GM23338 (cell line): ENCODE measurements around the gene DPP9. TPM values are rescaled to one million over a fixed set of nuclear protein-coding genes. Genes with fewer than 3 reads are reported as not detected.

Experiments
- ATAC-seq: fragments of 200-7000 bp; cut with Tn5 transposase; 3 replicates; pipeline ENCODE4 v1.9.1; 2020
- DNase-seq: peaks from one replicate; pipeline ENCODE4 v3.0.0-alpha.2; 2015; ENCODE audit warnings: low spot score
- H2AFZ ChIP-seq: fragments of 200-600 bp; sonication (generic); 2 replicates; pipeline ENCODE4 v1.8.0; 2016; ENCODE audit warnings: antibody characterized with exemption, mild to moderate bottlenecking, moderate library complexity
- H3F3A ChIP-seq: fragments of 200-600 bp; sonication (generic); replicated peaks from 2 replicates; pipeline ENCODE4 v1.8.0; 2017; ENCODE audit warnings: antibody characterized with exemption, mixed run types, low read depth
- H3K27ac ChIP-seq: fragments of 200-600 bp; sonication (generic); 2 replicates; pipeline ENCODE4 v1.6.1; 2016; ENCODE audit warnings: low read depth
- H3K27me3 ChIP-seq: fragments of 200-600 bp; sonication (generic); 2 replicates; pipeline ENCODE4 v1.8.0; 2016; ENCODE audit warnings: mild to moderate bottlenecking, mixed run types, moderate library complexity; ENCODE audit not compliant: insufficient read depth
- H3K36me3 ChIP-seq: fragments of 200-600 bp; sonication (generic); 2 replicates; pipeline ENCODE4 v1.8.0; 2016; ENCODE audit warnings: mild to moderate bottlenecking; ENCODE audit not compliant: insufficient read depth
- H3K4me1 ChIP-seq: fragments of 200-600 bp; sonication (generic); 2 replicates; pipeline ENCODE4 v1.8.0; 2016; ENCODE audit warnings: mild to moderate bottlenecking, moderate library complexity; ENCODE audit not compliant: insufficient read depth
- H3K4me2 ChIP-seq: fragments of 200-600 bp; sonication (generic); 2 replicates; pipeline ENCODE4 v1.7.1; 2017; ENCODE audit warnings: mixed run types
- H3K4me3 ChIP-seq: fragments of 200-600 bp; sonication (generic); 2 replicates; pipeline ENCODE4 v1.6.1; 2016; ENCODE audit warnings: mixed run types
- H3K79me2 ChIP-seq: fragments of 200-600 bp; sonication (generic); replicated peaks from 2 replicates; pipeline ENCODE4 v1.8.0; 2017; ENCODE audit warnings: mild to moderate bottlenecking; ENCODE audit not compliant: insufficient read depth
- H3K9me2 ChIP-seq: fragments of 200-600 bp; sonication (generic); 2 replicates; pipeline ENCODE4 v1.8.0; 2017; ENCODE audit not compliant: insufficient read depth
- H4K20me1 ChIP-seq: fragments of 200-600 bp; sonication (generic); replicated peaks from 2 replicates; pipeline ENCODE4 v1.8.0; 2017; ENCODE audit warnings: mild to moderate bottlenecking; ENCODE audit not compliant: insufficient read depth
- H3K27ac Mint-ChIP-seq: 2 replicates; pipeline ENCODE4 v1.8.0; 2020; ENCODE audit warnings: inconsistent platforms, mild to moderate bottlenecking, moderate library complexity, mixed read lengths
- H3K27me3 Mint-ChIP-seq: 3 replicates; pipeline ENCODE4 v1.8.0; 2022; ENCODE audit warnings: low read depth, mild to moderate bottlenecking, moderate library complexity, mixed read lengths, inconsistent platforms; ENCODE audit not compliant: insufficient read depth, poor library complexity
- H3K36me3 Mint-ChIP-seq: 3 replicates; pipeline ENCODE4 v1.8.0; 2021; ENCODE audit warnings: low read depth, mild to moderate bottlenecking, inconsistent platforms, moderate library complexity, mixed read lengths
- H3K4me1 Mint-ChIP-seq: 3 replicates; pipeline ENCODE4 v1.8.0; 2020; ENCODE audit warnings: mild to moderate bottlenecking, inconsistent platforms, mixed read lengths
- H3K4me3 Mint-ChIP-seq: 3 replicates; pipeline ENCODE4 v1.8.0; 2021; ENCODE audit warnings: moderate library complexity, mild to moderate bottlenecking, inconsistent platforms, mixed read lengths
- H3K9me3 Mint-ChIP-seq: 3 replicates; pipeline ENCODE4 v1.8.0; 2020; ENCODE audit warnings: moderate library complexity, mild to moderate bottlenecking, inconsistent platforms, mixed read lengths
- CREB1 ChIP-seq: fragments of 250-450 bp; sonication (Bioruptor Pico); IDR thresholded peaks from 2 replicates; pipeline ENCODE4 v1.5.0; 2020; ENCODE audit warnings: low read depth, mild to moderate bottlenecking, moderate library complexity
- EZH2 ChIP-seq: fragments of 200-600 bp; sonication (generic); IDR thresholded peaks from one replicate; pipeline ENCODE4 v1.8.0; 2017; ENCODE audit warnings: antibody characterized with exemption, mild to moderate bottlenecking, low read depth; ENCODE audit not compliant: unreplicated experiment
- EZH2phosphoT487 ChIP-seq: fragments of 200-600 bp; sonication (generic); IDR thresholded peaks from one replicate; pipeline ENCODE4 v1.8.1; 2018; ENCODE audit warnings: antibody characterized with exemption; ENCODE audit not compliant: unreplicated experiment
- JUNB ChIP-seq: IDR thresholded peaks from one replicate; pipeline ENCODE4 v1.6.1; 2016; ENCODE audit warnings: antibody characterized with exemption; ENCODE audit not compliant: unreplicated experiment
- NANOG ChIP-seq: IDR thresholded peaks from 2 replicates; pipeline ENCODE4 v1.6.1; 2016; ENCODE audit warnings: antibody characterized with exemption, borderline replicate concordance
- STAT1 ChIP-seq: IDR thresholded peaks from one replicate; pipeline ENCODE4 v1.6.1; 2016; ENCODE audit warnings: antibody characterized with exemption; ENCODE audit not compliant: unreplicated experiment
- ZNF331 ChIP-seq: fragments of 250-450 bp; sonication (Bioruptor Pico); IDR thresholded peaks from 2 replicates; pipeline ENCODE4 v1.5.0; 2020; ENCODE audit warnings: low read depth, mild to moderate bottlenecking, moderate library complexity
- ZNF462 ChIP-seq: fragments of 250-450 bp; sonication (Bioruptor Pico); IDR thresholded peaks from 2 replicates; pipeline ENCODE4 v1.5.0; 2020; ENCODE audit warnings: mild to moderate bottlenecking, moderate library complexity
- polyA plus RNA-seq: library from polyadenylated mRNA; unstranded; fragments of >200 nt; fragmentation: Nextera tagmentation; extraction: Ambion mirVana; gene quantifications from 2 replicates; pipeline ENCODE4 v1.2.1, GENCODE V29; 2016
- total RNA-seq: library from RNA; depleted of rRNA; stranded (reverse); fragments of >200 nt; shearing (Covaris generic); gene quantifications from 2 replicates; pipeline ENCODE4 v1.2.3, GENCODE V29; 2014
- TF ChIP-seq, protein P1 (sequence below): IDR thresholded peaks from 2 replicates; pipeline ENCODE4 v1.6.1; 2016; ENCODE audit warnings: antibody characterized with exemption

The DPP9 gene
- total and polyA plus RNA-seq, 2 experiments from 2014 or later: 19.5 to 49.2 TPM

- TF ChIP-seq, protein P1, sequence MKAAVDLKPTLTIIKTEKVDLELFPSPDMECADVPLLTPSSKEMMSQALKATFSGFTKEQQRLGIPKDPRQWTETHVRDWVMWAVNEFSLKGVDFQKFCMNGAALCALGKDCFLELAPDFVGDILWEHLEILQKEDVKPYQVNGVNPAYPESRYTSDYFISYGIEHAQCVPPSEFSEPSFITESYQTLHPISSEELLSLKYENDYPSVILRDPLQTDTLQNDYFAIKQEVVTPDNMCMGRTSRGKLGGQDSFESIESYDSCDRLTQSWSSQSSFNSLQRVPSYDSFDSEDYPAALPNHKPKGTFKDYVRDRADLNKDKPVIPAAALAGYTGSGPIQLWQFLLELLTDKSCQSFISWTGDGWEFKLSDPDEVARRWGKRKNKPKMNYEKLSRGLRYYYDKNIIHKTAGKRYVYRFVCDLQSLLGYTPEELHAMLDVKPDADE: no peak
- no peak for TF ChIP-seq ZNF331 (CRISPR knock-in tag)
- no peak for TF ChIP-seq CREB1
- TF ChIP-seq NANOG: no peak
- TF ChIP-seq EZH2: no peak
- TF ChIP-seq STAT1: no peak
- no peak for TF ChIP-seq ZNF462 (CRISPR knock-in tag)
- TF ChIP-seq EZH2phosphoT487: no peak
- no peak for TF ChIP-seq JUNB
- peaks cover 6% of the 10 kb centered on the region; the same call in 2 of the 3 replicates for H3K4me1 Mint-ChIP-seq
- ATAC-seq: no peak
- Histone ChIP-seq H3K27ac (no peak overlapping the region), H3K27me3 (peaks cover 14% of the 10 kb centered on the region), H3F3A (no peaks in the 10 kb centered on the region), H3K36me3 (no peaks in the 10 kb centered on the region), H2AFZ (no peak overlapping the region), H3K9me2 (no peaks in the 10 kb centered on the region), H3K4me3 (no peak overlapping the region), H3K4me2 (no peak overlapping the region), H3K4me1 (peaks cover 4% of the 10 kb centered on the region; the same call in 1 of the 2 replicates), H4K20me1 (no peaks in the 10 kb centered on the region), H3K79me2 (no peaks in the 10 kb centered on the region)
- peaks cover 4% of the 10 kb centered on the region for H3K27me3 Mint-ChIP-seq
- no peak for DNase-seq
- no peaks in the 10 kb centered on the region for H3K9me3 Mint-ChIP-seq
- no peak overlapping the region for H3K4me3 Mint-ChIP-seq
- H3K36me3 Mint-ChIP-seq: no peaks in the 10 kb centered on the region; the same call in 2 of the 3 replicates
- no peak overlapping the region for H3K27ac Mint-ChIP-seq
These were observed 39.4 kb upstream of the DPP9 start for GRCh38 chr19:4763021-4763420.
